Measurements from ENCODE around the gene BEND3.

Gene BEND3

DNA sequence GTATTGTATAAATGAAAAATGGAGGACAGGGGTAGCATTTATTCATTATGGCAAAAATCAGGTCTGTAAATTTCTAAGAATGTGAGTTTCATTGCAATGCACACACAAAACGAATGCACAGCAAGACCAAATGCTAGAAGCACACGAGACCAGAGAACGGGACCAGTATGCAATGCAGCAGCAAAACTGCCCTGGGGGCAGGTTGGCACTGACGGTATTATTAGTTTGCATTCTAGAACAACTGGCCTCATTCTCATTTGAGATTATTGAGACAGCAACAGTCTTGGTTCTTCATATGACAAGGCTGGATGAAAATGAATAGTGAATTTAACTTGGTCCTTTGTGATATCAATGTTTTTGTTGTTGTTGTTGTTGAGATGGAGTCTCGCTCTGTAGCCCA, 96.3 kb downstream of the BEND3 start:
- H3K9ac ChIP-seq (ENCODE audit: low read depth, low read length) = no peak overlapping the region
- no peaks in the 10 kb centered on the region for H3K9me3 ChIP-seq (ENCODE audit: control insufficient read depth, insufficient read depth, low read length)
- H3K36me3 ChIP-seq (ENCODE audit: control insufficient read depth, insufficient read depth, low read length) = no peaks in the 10 kb centered on the region
- H3K4me3 ChIP-seq (ENCODE audit: low read depth, low read length) = no peak overlapping the region
- H3K27me3 ChIP-seq (ENCODE audit: control insufficient read depth, insufficient read depth, low read length) = no peaks in the 10 kb centered on the region
- no peaks in the 10 kb centered on the region for H3K4me1 ChIP-seq (ENCODE audit: control insufficient read depth, insufficient read depth, low read length)
